NK-92 (cell line): ENCODE results near the gene TXNRD2.

Source experiments
- DNase-seq: peaks from one replicate; lab custom pipeline; 2025; ENCODE audit not compliant: unreplicated experiment; lab: John Stamatoyannopoulos, UW

Gene TXNRD2

GRCh38 chr22:19828035-19828401 lies 113.6 kb downstream of the TXNRD2 start:
- DNase-seq = no peak

GRCh38 chr22:19827341-19828034 lies 114.1 kb downstream of the TXNRD2 start:
- DNase-seq = no peak

GRCh38 chr22:19826619-19826950 lies 115.0 kb downstream of the TXNRD2 start:
- no peak for DNase-seq

- no peak for DNase-seq
These were observed 115.6 kb downstream of the TXNRD2 start for GRCh38 chr22:19825904-19826618.
